GM10266 (cell line): ENCODE data around the gene SEZ6L.

Experiments used
- DNase-seq: peaks from one replicate; pipeline ENCODE4 v3.0.0; 2012; ENCODE audit errors: extremely low spot score
- CTCF ChIP-seq: IDR thresholded peaks from 2 replicates; pipeline ENCODE4 v1.5.1; 2012; ENCODE audit warnings: mild to moderate bottlenecking, low read depth; ENCODE audit not compliant: control insufficient read depth, insufficient read depth; ENCODE audit errors: missing control alignments

The SEZ6L gene

DNA sequence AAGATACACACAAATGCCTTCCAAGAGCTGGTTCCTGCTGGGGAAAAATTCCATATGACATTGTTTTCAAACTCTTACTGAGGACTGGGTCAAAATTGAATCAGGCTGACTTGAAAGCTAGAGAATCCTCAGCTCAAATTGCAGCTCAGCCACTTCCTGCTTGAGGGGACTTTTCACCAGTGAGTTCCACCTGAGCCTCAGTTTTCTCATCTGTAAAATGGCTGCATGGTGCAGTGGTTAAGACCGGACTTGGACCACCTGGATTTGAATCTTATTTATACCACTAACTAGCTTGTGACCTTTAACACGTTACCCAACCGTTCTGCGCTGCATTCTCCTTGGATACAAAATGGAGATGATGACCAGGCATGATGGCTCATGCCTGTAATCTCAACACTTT, 189.9 kb downstream of the SEZ6L start:
- no peak for DNase-seq

GRCh38 chr22:26360169-26360885, 191.1 kb downstream of the SEZ6L start:
- TF ChIP-seq CTCF, result peak; percentile 91
- DNase-seq, result peak; percentile 65

More for the DNA sequence above, 189.9 kb downstream of the SEZ6L start:
- no peak for TF ChIP-seq CTCF

- no peak for DNase-seq
- no peak for TF ChIP-seq CTCF
Measured at GRCh38 chr22:26362471-26362870, 193.2 kb downstream of the SEZ6L start.

DNA sequence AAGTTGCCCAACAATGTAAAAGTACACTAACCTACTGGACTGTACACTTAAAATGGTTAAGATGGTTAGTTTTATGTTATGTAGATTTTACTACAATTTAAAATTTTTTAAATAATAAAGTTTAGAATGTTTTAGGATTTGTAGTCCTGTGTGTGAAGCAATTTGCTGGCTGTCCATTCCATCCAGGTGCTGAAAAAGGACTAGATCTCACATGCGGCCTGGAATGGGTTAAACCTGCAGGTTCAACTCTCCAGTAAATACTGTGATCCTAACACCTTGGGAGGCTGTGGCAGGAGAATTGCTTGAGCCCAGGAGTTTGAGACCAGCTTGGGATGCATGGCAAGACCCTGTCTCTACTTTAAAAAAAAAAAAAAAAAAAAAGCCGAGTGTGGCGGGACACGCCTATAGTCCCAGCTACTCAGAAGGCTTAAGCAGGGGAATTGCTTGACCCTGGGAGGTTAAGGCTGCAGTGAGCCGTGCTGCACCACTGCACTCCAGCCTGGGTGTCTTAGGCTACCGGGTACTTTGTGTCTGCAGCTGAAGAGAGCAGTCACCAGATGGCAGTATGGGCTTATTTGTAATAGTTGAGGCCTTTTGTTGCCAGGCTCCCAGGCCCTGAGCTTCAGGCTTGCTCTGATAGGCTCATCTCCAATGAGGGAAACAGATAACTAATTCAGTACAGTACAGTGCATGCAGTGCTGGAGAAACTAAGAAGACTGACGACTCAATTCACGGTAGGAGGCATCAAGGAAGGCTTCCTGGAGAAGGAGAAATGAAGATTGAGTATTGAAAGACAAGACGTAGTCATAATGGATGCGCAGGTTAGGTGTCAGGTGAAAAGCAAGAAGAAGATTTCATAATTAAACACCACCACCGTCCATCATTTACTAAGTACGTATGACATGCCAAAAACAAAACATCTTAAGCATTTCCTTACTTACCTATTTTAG, 195.1 kb downstream of the SEZ6L start:
- TF ChIP-seq CTCF, result peak; percentile 72
- DNase-seq, result peak; percentile 52

DNA sequence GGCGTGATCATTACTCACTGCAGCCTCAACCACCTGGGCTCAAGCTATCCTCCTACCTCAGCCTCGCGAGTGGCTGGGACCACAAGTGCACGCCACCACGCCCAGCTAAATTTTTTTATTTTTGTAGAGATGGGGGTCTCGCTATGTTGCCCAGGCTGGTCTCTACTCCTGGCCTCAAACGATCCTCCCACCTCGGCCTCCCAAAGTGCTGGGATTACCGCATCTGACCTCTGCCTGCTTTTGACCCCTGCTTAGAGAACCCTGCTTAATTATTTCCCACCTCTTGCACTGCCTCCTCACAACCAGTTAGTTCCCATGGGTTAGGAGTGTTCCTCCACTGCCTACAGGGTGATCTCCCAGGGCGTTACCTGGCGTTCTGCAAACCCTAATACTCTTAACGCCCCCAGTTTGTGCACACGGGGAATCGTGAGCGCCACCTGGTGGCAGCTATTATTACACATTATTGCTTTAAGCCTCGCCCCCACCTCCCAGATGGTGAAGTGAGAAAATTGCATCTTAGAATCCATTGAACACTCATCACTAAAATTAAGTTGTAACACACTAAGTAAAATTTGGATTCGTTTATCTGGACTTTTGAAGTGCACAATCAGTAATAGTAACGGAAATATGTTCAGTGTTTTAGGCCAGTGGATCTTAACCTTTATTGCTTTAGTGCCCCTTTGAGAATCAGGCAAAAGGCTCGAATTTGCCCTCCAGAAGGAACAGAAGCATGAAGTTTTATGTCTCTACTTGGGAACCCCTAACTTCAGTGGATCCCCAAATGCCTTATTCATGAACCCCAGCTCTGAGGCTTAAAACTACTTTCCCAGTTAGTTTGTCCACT, 198.4 kb downstream of the SEZ6L start:
- TF ChIP-seq CTCF, result peak; percentile 65
- peak; percentile 53 for DNase-seq

DNA sequence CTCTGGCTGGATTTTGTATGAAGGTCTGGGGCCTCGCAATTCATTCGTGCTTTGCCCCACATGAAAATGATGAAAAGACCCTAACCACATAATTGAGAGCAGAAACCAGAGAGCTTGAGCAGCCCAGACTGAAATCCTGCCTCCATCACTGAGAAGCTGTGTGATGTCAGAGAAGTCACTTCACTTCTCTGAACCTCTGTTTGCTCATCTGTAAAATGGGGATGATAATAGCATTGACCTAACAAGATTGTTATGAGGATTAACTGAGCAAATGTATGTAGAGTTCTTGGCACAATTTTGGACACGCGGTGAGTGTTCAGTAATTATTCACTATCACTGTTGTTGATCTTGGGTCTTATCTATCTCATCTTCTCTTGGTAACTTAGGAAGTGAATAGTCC, 203.6 kb downstream of the SEZ6L start:
- TF ChIP-seq CTCF, result no peak
- no peak for DNase-seq
